Stimulated activated CD4-positive, alpha-beta T cell treated with anti-CD3 and anti-CD28 coated beads, Interleukin-1b, Interleukin-23, amount 100 ng/mL, for 4 hours (primary cell): ENCODE data around the gene INSC.

Experiments used
- DNase-seq, 2 donors: peaks; one replicate each; pipeline ENCODE4 v3.0.0-alpha.2; 2020; ENCODE audit warnings: low read depth in 2 of 2

Gene INSC

DNA sequence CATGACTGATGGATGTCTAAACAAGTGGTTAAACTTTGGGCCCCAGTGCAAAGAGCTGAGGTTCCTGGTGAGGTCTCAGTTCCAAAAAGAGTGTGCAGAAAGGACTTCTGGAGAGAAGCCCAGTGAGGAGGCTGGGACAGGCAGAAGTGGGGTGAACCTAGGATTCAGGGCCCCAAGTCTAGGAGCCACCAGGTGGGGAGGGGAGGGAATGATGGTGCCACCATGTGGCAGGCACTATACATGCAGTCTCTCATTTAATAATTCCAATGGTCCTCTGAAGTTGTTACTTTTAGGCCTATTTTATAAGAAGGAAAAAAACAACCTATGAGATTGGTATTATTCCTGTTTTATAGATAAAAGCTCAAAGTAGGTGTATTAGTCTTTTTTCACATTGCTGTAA, 102.0 kb downstream of the INSC start:
- DNase-seq, result no peak

DNA sequence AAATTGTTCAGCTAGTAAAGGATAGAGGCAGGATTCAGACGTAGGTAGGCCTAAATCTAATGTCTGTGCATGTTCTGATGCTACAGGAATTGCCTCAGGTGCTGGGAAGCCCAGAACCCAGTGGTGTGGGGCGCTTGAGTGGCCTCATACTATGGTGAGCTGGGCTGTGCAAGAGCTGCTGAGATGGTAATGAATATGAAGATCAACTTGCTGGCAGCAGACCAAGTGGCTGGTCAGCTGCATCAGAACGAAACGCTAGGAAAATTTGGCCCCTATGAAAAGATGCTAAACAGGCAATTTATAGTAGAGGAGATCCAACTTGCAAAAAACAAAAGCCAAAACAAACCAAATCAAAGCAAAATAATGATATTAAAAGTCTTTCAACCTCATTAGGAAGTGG, 102.7 kb downstream of the INSC start:
- DNase-seq, result no peak

DNA sequence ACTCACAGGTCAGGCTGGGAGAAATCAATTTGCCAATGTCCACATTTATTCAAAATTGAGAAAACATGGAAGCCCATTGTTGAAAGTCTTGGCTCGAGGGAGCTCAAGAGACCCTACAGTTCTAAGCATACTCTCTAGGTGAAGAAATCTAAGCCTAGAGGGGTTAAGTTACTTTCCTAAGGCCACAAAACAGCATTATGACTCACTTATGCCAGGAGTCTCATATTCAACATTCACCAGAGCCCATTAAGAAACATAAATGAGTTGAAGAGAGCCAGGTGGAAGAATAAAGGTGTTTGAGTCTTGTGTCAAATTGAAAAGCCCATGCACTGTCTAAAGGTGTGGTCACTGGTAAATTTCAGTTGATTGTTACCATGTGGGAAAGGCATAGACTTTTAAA, 108.1 kb downstream of the INSC start:
- DNase-seq, result no peak

DNA sequence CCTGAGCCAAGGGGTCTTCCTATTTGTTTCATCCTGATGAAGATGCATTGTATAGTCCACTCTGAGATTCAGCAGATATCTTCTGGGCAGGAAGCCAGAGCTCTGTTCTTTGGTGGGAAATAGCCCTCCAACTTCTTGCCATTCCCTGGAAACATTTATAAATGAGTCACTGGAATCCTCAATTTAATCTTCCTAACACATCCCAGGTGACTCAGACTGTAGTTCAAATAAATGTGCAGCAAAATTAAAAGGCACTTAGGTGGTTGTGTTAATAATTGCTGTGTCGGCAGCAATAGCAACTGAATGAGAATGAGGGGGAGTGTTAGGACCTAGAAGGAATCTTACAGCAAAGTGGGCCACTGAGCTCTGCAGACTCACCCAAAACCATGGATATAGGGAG, 108.6 kb downstream of the INSC start:
- DNase-seq, result no peak

DNA sequence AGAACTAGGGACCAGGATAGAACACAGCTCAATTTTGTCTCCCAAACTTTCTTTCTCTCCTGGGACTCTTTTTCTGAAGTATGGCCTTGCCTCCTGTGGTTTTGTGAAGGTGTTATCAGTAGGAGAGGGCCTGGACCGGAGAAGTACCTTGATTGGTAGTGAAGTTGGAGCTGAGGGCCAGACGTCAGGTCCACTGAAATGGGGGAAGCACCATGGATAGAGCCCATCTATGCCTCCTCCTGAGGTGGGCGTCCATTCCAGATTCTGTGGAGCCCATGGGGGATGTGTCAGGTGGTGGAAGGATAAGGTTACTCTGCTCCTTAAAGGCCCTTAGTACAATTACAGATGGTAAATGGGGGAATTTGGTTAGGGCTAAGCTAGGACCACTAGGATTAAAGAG, 109.7 kb downstream of the INSC start:
- no peak for DNase-seq

DNA sequence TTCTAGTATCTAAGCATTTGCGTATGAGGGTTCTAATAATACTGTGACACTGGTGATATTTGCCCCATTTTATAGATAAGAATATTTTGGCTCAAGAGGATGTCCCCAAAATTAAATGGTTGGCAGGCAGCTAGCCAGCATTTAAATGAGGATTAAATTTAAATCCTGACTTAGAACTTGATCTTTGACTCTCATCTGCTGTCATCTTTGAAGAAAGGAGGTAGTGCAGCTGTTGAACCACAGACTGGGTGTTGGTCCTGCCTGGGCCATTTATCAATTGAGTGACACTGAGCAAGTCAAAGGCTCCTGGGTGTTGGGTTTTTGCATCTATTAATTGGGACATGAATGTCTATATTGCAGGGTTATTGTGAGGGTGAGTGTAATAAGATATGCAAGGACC, 112.3 kb downstream of the INSC start:
- DNase-seq, result no peak

DNA sequence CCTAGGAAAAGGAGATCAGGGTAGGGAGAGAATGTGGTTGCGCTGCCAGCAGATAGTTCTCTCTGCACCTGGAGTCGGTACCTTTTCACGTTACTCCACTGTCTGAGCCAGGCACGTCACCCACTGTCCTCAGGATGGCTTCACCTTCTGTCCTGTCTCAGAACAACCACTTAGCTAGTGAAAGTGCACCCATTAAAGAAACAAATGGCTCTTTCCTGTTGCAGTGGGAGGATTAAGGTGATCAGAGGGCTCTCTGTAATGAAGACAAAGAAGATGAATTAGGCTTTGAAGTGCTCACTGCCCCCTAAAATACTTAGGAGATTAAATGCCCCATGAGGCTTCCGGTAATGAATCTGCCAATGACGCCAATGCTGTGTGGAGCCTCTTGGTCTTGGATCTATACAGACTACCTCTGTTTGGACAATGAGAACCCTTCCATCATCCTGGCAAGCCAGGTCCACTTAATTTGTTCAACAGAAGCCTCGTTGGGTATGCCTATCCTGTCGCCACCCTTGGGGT, 113.7 kb downstream of the INSC start:
- no peak for DNase-seq

DNA sequence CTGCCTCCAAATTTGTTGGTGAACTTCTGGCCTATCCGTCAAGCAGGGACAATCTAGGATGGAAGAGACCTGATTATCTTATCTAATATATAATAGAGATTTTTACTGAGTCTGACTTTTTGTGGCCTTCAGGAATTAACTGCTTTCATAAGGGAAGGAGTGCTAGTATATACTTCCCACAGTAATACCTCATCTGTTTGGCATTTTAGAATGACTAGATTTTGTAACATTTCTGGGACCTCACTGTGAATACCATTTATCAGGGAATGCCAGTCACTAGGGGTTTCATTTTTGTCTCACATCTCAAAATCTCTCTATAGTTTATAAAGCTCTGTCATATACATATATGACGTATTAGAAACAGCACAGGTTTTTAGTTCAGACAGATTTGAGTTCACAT, 114.3 kb downstream of the INSC start:
- no peak for DNase-seq

DNA sequence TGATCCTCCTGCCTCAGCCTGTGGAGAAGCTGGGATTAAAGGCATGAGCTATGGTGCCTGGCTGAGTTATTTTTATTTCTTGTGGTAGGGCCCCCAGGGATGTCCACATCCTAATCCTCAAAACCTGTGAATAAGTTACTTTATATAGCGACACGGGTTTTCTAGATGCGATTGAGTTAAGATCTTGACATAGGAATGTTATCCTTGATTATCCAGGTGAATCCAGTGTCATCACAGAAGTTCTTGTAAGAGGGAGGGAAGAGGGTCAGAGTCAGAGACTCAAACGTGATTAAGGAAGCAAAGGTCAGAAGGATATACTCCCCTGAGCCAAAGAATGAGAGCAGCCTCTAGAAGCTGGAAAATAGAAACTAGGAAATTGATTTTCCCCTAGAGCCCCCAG, 117.8 kb downstream of the INSC start:
- no peak for DNase-seq

DNA sequence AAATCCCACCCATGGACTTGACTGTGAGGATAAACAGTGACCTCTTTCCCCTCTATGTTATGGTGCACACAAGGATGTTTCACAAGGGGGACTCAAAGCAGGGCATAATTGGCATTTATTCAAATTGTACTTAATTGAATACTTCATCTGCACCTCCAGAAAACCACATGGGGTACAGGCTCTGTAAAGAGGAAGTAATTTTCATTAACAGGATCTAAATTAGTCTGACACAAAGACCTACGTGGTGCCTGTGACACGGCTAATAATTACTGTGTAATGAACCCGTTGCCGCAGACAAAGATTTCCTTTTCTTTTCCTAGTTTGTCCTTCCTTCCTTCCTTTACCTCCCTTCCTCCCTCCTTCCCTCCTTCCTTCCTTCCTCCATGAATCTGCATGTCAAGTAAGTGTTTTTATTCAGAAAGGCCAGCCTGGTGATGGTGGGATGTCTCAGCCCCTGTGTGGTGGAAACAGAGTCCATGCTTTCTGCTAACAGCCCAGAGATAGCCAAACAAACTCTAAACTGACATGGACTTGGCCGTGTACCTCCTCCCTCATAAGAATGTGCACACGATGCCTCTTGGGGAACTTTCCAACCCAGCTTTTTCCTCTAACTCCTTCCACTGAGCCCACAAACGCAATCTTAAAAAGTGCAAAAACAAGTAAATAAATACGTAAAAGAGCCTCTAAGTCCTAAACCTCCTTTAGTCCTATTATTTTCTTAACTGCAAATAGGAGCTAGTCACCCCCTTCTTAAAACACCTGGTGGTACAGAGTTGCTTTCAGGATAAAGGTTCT, 118.8 kb downstream of the INSC start:
- no peak for DNase-seq

DNA sequence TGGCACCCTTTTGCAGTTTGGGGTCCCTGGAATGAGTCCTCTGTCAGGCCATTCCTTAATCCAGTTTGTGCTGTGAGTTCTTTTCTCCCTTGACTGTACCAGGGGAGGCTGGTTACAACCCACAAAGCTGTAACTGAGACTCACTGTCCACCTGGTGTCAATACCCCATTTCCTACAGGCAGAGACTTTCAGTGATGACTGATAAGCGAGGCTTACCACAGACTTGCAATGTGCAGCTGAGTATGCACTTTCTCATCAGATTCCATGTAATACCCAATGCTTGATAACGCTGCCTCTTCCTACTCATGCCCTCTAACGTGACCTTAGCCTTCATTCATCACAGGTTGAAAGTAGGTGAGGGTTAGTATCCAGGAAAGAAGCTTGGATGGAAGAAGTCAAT, 120.1 kb downstream of the INSC start:
- no peak for DNase-seq

DNA sequence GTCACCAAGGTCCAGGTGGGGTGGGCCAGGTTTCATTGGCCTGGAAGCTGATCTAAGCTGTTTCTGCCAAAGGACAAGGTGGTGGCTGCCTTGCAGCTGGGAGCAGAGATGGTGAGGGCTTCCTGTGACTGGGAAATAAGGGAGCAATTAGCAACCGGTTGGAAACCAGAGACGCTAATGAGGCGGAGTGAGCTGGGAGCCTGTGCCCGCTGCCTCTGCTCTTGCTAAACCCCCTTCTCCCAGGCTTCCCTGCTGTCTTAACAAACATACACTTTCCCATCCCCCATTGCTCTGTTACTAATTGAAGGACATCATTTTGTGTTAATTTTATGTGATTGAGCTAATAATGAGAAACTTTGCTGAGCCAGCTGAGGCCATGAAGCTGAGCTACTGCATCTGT, 121.8 kb downstream of the INSC start:
- no peak for DNase-seq

DNA sequence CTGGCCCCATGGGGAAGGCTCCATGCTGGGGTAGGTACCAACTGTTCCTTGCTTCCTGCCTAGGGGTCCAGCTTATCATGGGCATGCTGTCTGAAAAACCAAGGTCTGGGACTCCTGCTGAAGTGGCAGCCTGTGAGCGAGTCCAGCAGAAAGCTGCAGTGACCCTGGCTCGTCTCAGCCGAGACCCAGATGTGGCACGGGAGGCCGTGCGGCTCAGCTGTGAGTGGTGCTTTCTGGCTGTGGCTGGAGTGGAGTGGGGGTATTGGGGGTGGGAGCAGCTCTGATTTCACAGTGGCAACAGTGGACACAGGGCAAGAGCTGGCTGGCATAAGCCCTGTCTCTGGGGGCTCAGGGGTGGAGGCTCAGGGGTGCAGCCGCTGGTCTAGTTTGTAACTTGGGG, 124.1 kb downstream of the INSC start:
- DNase-seq, result no peak

DNA sequence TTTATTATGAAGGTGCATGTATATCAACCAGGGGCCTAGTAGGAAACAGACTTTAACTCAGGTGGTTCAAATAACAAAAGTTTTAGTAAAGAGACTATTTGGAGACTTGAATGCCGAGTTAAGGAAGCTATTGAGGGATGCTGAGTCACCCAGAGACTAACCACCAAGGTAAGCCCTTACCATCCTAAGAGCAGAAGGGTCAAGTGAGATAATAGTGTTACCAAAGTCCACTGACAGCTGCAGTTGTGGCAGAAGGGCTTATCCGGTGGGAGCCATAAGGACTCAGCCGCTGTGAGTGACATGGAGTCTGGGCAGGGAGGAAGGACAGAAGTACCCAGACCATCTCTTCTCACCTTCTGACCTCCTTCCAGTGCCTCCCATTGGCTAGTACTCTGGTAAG, 134.0 kb downstream of the INSC start:
- no peak for DNase-seq

DNA sequence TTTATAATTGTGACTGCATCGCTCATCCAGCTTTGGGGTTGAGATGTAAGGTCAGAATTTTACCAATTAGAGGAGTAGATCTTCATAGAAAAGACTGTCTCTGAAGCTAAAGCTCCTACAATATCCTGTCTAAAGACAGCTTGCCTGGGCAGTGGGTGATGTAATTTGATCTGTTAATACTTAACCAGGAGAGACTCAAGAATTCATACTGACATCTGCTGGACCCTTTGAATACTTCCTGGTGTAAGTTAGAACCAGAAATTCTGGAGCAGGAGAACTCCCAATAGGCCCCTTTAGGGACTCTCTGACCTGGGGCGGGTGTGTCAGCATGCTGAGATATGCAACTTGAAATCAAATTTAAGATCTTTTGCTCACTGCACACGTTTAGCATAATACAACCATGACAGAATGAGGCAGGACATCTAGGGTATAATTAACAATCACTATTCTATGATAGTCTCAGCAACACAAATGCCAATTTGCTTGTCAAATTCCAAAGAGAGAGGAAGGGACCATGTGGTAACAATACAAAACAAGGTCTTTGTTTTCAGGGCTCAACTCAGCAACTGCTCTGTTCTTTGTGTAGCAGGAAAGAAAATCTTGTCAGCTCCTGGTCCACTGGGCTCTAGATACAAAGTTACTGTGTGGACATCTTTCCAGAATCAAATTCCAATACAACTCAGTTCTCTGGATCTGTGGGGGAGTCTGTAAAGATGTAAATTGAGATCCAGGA, 143.9 kb downstream of the INSC start:
- DNase-seq, result no peak

DNA sequence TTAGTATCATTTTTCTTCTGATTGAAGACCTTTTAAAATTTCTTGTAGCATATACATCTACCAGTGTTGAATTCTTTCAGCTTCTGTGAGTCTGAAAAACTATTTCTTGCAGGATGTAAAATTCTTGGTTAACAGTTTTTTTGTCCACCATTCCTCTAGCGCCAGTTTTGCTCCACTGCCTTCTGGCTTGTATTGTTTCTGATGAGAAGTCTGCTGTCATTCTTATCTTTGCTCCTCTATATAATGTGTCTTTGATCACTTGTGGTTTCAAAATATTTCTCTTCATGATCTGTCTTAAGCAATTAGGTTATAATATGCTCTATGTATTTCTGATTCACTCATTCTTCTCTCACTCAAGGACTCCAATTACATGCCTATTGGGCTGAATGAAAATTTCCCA, 152.3 kb downstream of the INSC start:
- no peak for DNase-seq

DNA sequence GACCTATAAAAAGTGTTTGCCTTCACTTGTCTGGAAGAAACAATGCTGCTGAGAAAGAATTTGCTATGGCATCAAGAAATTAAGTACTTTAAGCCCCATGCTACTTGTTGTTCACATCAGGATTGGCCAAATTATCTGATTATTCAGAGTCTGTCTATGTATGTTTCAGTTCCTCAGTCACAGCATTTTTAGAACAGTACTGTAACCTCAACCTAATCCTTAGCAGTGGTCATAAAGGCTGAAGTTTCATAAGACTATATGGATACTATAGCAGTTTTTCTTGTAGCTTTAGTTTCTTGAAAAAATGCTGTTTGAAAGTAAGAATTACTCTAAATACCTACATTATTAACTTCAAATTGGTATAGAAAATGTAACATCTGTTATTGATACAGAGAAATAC, 153.9 kb downstream of the INSC start:
- DNase-seq, result no peak

DNA sequence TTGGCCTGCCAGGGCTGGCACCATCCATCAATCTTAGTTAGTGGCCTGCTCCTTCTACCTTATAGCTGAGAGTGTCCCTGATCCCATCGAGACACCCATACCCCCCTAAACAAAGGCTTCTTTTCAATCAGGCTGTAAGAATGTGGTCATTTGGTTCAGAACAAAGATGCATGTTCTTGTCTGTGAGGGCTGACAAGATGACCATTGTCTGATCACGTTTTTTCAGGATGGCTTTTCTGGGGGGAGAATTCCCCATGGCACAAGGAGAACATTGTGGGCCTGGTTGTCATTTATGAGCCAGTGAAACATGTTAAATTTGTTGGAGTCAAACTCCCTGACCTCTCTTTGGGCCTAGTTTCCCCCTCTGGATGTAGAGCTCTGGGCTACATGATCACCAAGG, 160.4 kb downstream of the INSC start:
- DNase-seq, result no peak

DNA sequence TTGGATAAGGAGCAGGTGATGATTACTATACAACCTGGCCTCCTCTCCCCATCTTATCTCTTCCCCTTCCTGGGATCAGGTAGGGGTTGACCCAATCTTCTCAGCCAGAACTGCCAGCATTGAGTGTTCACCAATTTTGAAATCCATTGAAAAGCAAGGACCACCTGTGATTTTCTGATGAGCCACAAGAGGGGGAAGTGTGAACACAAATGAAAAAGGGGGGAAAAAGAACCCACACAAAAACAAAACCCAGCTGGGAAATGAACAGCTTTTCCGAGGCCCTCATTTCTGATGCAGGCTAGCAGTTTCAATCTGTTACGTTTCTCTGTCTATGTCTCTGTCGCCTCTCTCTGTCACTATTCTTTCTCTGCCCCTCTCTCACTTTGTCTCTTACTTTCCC, 161.9 kb downstream of the INSC start:
- no peak for DNase-seq

DNA sequence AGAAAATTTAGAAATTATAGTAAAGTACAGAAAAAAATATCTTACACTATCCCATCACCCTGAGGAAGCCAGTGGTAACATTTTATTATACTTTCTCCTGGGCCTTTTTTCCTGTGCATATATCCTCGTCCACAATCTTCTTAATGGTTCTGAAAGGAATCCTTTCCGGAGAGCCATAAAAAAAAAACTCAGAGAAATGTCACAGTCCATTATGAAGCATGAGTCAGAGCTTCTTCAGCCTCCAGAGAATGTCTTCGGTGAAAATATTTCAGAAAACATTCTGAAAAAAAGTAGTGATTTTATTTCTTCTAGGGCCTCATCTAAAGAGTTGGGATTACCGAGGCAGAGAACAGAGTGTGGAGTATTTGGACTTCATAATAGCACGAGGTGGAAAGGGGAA, 163.4 kb downstream of the INSC start:
- no peak for DNase-seq

DNA sequence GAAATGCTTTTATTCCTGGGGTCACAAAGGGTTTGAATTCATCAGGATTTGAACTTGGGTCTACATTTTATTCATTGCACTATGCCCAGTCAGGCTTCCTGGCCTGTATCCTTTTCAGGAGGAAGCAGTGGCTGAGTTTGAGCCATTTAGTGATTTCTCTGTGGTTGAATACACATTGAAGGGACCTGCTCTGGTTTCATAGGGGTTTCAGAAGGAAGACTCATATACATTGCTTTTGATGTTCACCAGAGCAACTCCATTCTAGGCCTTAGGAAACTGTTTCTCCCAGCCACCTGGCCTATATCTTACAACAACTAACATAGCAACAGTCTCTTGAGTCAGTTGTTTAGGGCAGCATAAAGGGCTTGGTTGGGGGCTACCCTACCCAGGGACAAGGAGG, 165.7 kb downstream of the INSC start:
- DNase-seq, result no peak

DNA sequence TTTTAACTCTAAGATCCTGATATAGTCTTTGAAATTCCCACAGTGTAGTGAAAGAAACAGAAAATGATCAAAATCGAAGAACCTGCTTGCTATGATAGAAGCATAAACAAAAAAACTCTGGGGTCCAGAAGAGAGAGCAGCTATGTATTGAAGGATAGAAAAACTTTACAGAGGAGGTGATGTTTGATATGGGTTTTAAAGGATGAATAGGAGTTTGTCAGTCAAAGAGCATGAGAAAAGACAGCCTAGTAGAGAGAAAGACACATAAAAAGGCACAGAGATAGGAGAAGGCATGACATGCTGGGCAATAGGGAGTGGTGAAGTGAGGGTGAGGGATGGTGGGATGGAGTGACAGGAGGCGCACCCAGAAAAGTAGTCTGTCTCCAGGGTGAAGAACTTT, 168.0 kb downstream of the INSC start:
- DNase-seq, result no peak

DNA sequence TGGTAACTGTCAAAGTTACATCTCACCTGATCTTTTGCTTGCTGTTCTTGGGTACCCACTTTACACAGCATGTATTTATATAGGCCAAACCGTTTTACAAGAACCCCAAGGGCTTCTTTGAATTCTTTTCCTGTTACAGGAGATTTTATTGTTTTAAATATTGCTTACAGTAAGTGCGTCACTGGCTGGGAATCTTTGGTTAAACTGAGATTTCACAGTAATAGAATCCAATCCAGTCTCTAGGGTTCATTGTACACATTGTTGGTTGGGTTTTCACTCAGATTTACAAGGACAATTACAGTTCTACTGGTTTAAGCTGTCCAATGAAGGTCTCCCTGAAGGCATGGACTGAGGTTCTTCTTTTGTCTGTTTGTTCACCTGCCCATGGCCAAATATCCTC, 171.7 kb downstream of the INSC start:
- DNase-seq, result no peak
